Stimulated activated CD4-positive, alpha-beta T cell treated with anti-CD3 and anti-CD28 coated beads, Interleukin-4, amount 100 ng/mL, for 1 hour (primary cell): ENCODE data around the gene TEX14.
"Not testable (repeated sequence)": the region's sequence is repeated elsewhere in the genome, so short reads cannot be mapped to it uniquely, and the experiment has no call there.

Source experiments
- DNase-seq: peaks from one replicate; pipeline ENCODE4 v3.0.0-alpha.2; 2020

TEX14 gene

DNA sequence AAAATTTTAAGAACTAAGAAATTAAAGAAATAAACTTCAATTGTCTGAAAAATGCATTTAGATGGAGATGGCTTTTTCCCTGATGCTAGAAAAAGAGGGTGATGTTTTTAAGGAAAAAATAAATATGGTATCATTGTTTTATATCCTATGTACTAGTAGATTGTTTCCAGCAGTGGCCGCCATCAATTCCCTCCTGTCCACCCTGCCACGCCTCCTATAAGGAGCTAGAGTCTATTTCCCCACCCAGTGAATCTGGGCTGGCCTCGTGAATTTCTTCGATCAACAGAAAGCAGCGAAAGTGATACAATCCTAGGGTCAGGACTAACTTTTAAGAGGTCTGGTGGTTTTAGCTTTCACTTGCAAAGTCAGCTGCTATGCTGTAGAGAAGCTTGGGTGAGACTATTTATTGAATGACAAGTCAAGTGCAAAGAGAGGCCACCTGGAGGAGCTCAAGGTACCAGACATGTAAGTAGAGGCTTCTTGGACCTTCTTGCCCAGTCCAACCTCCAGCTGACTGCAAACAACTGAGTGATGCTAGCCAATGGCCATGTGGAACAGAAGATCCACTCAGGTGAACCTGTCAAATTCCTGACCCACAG lies 96.6 kb downstream of the TEX14 start:
- no peak for DNase-seq

DNA sequence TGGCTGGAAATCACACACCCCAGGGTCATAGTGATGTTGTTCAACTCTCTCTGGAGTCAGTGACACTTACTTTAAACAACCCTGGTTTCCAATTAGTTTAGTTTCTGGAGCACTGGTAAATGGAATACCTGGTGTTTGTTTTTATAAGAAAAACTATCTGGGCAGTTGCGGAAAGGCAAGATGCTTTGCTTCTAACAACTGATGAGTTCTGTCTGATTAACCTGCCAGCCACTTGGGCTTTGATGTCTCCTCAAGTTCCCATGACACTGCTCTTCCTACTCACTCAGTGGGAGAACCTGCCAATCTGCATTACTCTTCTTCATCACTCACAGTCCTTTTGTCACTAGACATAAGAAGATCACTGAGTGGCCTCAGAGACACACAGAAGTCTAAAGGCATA lies 98.7 kb downstream of the TEX14 start:
- DNase-seq, result no peak

DNA sequence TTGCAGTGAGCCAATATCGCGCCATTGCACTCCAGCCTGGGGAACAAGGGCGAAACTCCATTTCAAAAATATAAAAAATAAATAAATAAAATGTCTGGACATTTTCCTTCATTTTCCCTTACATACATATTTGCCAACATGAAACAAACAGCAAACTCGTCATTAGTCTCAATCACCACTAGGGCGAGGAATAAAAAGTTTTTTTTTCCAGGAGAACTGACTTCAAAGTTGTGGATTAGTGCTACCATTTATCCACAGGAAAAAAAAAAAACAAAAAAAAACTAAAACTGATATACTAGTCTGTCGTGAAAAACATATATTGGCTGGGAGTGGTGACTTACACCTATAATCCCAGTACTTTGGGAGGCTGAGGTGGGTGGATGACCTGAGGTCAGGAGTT lies 100.4 kb downstream of the TEX14 start:
- DNase-seq, result no peak

DNA sequence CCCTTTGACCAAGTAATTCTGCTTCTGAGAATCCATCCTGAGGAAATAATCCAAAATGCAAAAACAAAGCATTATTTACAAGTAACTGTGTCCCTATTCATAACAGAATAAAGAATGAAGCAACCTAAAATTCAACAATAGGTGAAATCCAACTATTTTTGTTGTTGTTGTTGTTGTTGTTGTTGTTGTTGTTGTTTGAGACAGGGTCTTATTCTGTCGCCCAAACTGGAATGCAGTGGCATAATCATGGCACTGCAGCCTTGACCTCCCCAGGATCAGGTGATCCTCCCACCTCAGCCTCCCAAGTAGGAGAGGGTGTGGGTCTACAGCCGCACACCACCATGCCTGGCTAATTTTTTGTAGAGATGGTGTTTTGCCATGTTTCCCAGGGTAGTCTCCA lies 101.5 kb downstream of the TEX14 start:
- no peak for DNase-seq

DNA sequence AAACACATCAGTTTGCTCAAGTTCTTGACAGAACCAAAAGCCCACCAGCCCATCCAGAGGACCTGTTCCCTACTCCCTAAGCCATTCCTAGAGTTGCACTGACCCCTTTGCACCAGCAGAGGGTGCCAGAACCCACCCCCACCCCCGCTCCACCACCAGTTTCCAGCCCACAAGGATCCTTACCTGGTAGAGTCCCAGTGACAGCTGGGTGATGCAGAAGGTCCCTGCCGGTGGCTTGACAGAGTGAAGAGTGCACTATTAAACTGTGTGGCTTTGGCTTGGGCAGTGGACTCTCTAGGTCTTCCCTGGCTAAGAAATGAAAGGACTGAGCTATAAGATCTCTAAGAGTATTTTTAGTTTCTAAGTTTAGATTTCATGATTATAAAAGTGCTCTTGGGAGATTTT lies 104.1 kb downstream of the TEX14 start:
- DNase-seq, result peak; percentile 53

DNA sequence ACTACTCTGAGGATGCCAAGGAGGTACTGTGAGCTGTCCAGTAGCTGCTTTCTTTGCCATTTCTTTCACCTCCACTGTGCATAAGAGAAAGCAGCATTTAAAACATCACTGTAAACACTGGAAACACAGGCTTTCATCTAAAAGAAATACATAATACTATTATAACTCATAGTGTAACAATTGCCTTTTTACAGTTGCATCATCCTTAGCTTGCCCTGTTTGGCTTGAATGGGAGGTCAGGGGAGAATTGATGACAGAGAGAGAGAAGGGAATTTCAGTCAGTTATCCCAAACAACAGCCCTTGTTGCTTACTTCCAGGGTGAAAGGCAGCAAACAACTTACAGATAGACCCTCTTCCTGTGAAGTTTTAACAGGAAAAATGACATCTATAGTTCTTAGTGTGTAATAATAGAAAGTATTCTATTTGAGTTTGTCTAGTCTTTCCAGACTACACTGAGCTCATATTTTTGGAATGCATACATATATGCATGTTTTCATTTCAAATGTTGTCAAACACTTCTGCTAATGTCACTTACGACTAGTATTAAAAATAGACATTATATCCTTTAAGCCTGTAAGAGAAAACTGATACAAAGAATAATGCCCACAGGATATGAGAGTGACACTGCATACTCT lies 105.7 kb downstream of the TEX14 start:
- no peak for DNase-seq

DNA sequence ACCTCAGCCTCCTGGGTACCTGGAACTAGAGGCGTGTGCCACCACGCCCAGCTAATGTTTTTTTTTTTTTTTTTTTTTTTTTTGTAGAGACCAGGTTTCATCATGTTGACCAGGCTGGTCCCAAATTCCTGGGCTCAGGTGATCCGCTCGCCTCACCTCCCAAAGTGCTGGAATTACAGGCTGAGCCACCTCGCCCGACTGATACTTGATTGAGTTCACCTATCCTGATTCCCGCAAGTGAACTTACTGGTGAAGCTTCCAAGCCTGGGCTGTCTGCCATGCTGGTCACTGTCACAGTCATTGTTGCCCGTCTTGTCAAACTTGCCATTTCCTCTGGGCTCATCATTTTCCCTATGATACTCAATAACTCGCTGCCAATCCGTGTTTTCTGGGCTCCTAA lies 106.3 kb downstream of the TEX14 start:
- DNase-seq, result no peak

DNA sequence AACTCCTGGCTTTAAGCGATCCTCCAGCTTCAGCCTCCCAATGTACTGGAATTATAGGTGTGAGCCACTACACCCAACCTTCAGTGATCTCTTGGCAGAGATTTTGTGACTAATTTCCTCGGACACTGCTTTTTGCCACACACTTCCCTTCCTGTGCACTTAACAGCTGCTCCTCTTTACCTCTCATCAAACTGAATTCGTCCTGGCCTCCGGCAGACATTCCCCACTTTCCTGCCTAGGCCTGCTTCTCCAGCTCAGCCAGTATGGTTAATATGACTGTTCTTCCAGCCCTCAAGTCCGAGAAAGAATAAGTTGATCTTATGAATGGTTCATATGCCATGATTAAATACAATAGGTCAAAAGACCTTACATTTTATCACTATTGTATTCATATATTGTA lies 108.4 kb downstream of the TEX14 start:
- DNase-seq, result no peak

DNA sequence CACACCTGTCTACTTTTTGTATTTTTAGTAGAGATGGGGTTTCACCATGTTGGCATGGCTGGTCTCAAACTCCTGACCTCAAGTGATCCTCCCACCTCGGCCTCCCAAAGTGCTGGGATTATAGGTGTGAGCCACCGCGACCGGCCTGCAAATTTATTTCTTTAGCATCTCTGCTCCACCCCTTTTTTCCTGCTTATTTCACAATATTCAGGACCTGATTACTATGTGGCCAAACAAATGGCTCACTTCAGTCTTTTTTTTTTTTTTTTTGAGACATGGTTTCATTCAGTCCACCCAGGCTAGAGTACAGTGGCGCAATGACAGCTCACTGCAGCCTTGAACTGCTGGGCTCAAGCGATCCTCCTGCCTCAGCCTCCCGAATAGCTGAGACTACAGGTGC lies 109.1 kb downstream of the TEX14 start:
- not testable (repeated sequence) for DNase-seq

DNA sequence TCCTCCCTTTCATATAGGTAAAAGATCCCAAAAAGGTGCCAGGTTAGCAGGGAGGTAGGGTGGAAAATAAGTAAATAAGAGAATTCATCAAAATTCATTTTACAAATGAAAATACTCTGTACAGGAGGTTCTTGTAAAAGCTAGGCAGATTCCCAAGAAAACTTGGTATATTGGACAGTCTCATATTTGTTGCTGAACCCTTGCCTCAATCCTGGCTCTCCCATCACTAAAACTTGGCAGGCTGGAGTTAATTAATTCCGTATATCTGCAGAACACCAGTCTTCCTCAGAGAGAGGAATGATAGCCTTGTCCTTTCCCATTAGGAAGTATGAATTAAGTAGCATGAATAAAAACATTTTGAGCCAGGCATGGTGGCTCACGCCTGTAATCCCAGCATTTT lies 111.2 kb downstream of the TEX14 start:
- no peak for DNase-seq

DNA sequence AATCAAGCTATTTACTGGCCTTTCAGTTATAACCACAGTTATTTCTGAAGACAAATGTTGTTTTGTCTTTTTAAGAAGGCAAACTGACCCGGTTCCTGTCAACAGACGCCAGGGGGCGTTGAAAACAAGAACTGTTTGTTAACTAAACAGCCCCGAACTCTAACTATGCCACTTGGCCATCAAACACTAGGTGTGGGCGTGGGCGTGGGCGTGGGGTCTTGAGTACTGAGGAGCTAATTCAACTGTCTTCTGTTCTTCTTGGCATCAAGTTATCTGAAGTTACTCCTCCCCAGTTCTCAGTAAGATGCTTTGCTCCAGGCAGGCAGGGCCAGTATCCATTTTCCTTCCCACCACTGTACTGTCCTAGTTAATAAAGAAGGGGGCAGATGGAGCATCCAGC lies 114.1 kb downstream of the TEX14 start:
- peak; percentile 41 for DNase-seq

DNA sequence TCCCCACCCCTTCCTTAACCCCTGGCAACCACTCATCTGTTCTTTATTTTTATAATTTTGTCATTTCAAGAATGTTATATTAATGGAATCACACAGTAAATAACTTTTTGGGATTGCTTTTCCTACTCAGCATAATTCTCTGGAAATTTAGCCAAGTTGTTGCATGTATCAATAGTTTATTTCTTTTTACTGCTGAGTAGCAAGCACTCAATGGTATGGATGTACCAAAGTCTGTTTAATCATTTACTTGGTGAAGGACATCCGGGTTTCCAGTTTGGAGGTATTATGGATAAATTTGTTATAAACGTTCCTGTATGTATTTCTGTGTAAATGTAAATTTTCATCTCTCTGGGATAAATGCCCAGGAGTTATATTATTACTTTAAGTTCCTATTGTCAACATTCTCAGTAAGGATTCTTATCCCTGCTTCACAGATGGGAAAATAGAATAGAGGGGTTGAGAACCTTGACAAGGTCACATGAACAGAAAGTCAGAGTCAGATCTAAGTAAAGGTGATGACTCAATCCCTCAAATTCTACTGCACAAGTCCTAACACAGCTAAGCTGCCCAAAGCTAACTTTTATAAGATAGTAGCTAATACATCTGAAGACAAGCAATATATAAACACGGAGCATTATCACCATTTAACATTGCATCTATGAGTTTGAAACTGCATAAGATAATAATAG lies 115.0 kb downstream of the TEX14 start:
- DNase-seq, result no peak

DNA sequence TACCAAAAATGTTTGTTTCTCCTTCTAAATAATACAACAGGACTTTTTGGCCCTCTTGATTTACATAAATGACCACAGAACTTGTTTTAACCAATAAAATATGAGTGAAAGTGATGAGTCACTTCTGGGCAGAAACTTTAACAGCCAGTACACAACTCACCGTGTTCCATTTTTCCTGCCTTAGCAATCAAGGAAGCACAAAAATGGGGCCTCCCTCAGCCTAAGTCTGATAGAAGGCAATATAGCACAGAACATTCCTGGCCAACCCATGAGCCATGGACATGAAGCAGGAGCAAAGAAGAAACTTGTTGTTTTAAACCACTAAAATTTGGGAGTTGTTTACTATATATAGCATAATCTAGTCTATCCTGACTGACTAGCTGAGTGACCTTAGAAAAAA lies 116.3 kb downstream of the TEX14 start:
- no peak for DNase-seq

DNA sequence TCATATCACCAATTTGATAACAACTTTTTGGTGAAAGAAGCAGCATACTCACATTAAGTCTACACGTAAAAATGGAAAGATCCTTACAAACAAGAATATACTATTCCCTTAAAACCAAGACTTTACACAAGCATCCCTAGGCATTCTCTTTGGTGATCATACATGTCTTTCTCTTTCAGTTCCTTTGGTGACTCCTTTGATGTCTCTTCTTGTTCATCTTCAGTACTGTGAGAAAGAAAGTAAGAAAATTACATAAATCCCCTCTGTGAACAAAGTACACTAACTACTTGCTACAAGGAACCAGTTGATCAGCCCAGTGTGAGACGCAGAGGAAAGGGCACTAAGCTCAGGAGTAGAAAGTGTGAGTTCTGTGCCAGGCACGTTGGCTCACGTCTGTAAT lies 117.8 kb downstream of the TEX14 start:
- DNase-seq, result no peak

DNA sequence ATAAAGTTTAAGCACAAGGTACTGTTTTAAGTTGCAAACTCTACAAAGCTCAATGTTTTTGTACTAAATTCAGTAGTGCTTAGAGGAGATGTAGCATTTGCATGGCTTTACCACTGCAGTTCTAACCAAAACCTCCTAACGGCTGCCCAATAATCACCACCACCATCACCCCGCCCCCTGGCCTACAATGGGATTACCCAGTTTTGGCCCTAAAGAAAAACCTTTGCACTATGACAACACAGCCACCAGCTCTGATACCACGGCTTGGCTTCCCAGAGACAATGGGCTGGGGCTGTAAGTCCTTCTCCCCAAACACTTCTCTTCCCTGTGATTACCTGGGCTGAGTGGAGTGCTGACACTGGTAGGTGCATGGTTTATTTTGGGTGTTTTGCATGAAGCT lies 119.0 kb downstream of the TEX14 start:
- no peak for DNase-seq

DNA sequence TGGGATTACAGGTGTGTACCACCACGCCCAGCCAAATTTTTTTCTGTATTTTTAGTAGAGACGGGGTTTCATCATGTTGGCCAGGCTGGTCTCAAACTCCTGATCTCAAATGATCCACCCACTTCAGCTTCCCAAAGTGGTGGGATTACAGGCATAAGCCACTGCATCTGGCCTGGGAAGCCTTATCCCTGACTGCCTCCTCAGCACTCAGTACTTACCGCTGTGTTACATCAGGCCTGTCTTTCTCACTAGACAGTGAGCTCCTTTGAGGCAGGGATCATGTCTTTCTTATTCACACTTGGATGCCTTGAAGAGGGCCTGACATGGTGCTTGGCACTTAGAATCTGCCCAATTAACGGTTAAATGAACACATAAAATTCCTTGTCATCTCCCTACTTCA lies 121.1 kb downstream of the TEX14 start:
- no peak for DNase-seq

DNA sequence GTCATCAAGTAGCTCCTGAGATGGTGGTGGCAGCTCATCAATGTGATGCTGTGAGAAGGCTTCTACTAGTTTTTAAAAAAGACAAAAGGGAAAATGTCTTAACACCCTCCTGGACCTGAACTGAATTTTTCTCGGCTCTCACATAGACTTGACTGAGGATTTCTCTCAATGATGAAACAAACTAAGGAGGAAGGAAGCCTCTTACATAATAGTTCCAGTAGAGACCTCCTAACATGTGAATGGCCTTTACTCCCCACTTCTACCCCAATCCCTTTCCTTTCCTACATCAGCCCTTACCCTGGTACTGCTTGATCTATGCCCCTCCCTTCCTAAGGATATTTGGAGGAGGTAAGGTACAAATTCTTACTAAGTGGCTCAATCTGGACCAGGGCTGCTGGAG lies 122.6 kb downstream of the TEX14 start:
- DNase-seq, result no peak

DNA sequence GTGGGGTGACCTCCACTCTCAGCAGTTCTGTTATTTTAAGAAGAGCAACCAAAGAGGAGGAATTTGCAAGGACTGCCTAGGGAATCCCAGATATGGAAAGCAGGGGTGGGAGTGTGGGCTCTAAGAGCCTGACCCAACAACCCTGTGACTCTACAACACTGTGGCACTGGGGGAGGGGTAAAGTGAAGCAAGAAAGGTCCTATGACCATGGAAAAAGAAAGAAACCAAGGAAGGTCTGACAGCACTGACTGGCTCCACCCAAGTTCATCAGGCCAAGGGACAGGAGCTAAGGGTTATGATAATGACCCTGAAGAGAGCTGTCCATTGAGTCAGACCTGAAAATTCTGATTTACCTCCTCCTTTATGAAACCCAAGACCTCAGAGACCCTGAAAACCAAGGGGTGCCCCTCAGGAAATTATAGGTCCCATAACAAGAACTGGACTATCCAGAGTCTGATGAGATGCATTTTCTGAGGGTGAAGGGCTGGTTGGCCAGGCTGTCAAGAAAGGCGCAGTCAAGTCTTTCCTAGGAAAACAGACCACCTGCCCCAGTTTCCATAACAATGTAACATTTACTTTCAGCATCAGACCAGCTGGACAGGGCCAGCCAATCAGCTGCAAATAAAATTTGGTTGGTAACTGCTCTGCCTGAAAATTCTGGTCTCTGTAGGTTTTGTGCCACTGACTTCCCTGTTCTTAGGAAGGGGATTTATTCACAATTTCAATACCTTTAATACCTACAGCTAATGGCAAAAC lies 123.6 kb downstream of the TEX14 start:
- no peak for DNase-seq

DNA sequence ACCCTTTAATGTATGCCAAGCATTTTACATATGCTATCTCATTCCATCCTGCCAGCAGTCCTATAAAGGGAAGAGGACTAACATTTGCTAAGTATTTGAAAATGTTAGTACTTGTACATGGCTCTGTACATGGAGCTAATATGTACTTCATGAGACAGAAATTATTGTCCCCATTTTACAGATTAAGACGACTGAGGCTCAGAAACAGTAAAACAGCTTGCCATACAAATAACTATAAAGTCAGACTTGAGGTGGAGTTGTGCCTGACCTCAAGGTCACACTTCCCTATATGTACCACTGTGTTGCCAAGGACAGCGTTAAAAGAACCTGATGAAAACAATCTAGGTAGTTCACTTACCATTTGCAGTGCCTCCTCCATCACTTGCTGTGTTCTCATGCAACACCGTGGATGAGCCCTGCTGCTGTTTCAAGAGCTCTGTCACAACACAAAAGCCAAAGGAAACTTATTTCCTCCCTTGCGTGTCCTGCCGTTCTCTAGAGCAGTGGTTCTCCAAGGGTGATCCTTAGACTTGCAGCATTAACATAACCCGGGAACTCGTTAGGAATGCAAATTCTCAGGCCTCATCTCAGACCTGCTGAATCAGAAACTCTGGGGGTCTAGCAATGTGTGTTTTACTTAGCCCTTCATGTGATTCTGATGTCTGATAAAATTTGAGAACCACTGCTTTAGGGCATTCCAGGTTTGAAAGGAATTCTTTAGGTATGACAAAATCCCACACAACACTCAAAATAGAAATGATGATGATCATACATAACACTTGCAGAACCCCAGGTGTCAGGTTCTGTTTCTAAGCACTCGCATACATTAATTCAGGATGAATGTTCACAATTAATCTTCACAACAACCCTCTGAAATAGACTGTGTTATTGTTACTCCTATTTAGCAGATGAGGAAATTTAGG lies 126.2 kb downstream of the TEX14 start:
- no peak for DNase-seq

DNA sequence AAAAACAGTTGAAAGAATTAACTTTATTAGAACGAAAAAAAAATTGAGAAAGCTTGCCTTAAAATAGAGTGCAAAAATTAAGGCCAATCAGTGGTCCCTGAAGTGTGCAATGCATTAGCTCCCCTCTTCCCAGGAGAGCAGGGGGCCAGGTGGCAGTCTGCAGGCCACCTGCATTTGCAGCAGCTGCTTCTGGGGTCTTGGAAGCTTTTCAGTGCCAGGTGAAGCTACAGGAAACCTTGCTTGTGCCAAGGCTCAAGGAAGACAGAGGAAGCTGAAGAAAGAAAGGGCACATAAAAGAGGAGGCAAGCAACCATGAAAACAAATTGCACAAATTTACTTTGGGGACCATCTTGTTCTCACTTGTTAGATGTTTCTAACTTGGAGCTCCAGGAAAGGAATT lies 126.9 kb downstream of the TEX14 start:
- DNase-seq, result no peak

DNA sequence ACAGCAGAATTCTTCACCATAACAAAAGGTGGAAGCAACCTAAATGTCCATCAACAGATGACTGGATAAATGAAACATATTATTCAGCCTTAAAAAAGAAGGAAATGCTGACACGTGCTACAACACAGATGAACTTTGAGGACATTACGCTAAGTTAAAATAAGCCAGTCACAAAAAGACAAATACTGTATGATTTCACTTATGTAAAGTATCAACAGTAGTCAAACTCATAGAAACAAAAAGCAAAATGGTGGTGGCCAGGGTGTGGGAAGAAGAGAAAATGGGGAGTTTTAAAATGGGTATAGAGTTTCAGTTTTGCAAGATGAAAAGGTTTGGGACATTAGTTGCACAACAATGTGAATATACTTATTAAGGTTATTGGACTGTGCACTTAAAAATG lies 127.6 kb downstream of the TEX14 start:
- DNase-seq, result no peak

DNA sequence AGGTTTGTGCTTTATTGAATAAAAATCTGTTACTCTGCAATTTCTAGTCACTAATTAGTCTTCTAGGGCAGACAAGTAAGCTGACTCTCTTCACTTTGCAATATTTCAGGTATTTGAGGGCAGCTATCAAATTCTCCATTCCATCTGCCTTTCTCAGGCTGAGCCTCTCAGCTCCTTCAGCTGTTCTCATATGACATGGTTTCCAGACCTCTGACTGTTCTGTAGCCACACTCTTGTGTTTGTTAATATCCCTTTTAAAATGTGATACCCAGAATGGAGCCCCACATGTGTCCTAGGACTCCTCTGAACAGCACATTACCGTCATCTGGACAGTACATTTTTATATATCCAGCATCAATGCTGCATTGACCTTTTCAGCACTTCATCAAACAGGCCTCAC lies 131.3 kb downstream of the TEX14 start:
- DNase-seq, result no peak

DNA sequence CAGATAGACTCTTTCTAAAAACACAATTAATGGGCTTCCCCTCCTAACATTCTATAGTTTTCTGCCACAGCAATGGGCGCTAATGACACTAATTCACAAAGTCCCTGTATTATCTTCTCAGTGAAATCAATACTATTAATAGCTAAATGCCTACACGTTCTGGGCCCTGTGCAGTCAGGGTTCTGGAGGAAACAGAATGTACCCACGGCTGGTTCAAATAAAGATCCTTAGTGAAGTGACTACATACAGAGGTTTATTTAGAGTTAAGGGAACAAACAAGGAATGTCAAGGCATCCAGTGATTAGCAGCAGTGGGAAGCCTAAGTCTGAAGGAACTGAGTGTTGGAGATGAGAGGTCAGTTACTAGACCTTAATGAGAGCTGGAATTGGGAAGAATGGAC lies 133.9 kb downstream of the TEX14 start:
- DNase-seq, result no peak
